Smooth muscle cell (in vitro differentiated cells): Measurements from ENCODE around the gene GALNTL6. TPM values are rescaled to one million over a fixed set of nuclear protein-coding genes. Genes with fewer than 3 reads are reported as not detected.

ENCODE experiments used
- DNase-seq: peaks from one replicate; lab custom pipeline; 2025; ENCODE audit not compliant: unreplicated experiment; lab: John Stamatoyannopoulos, UW
- H2AFZ ChIP-seq: fragments of 200-600 bp; sonication (generic); 2 replicates; pipeline ENCODE4 v1.6.0; 2016; ENCODE audit warnings: antibody characterized with exemption, low read depth, mild to moderate bottlenecking
- H3F3A ChIP-seq: fragments of 200-600 bp; sonication (generic); 2 replicates; pipeline ENCODE4 v1.6.0; 2017; ENCODE audit warnings: antibody characterized with exemption, low read depth
- H3K27ac ChIP-seq: fragments of 200-600 bp; sonication (generic); 2 replicates; pipeline ENCODE4 v1.5.1; 2016; ENCODE audit warnings: low read depth, mild to moderate bottlenecking
- H3K27me3 ChIP-seq: fragments of 200-600 bp; sonication (generic); 2 replicates; pipeline ENCODE4 v1.6.1; 2016; ENCODE audit warnings: low read depth, mild to moderate bottlenecking
- H3K36me3 ChIP-seq: fragments of 200-600 bp; sonication (generic); 2 replicates; pipeline ENCODE4 v1.5.1; 2016; ENCODE audit warnings: low read depth
- H3K4me1 ChIP-seq: fragments of 200-600 bp; sonication (generic); 2 replicates; pipeline ENCODE4 v1.5.1; 2016; ENCODE audit warnings: low read depth
- H3K4me2 ChIP-seq: fragments of 200-600 bp; sonication (generic); 2 replicates; pipeline ENCODE4 v1.6.0; 2016; ENCODE audit warnings: mild to moderate bottlenecking
- H3K4me3 ChIP-seq: fragments of 200-600 bp; sonication (generic); 2 replicates; pipeline ENCODE4 v1.5.1; 2016; ENCODE audit warnings: mild to moderate bottlenecking
- H3K79me2 ChIP-seq: fragments of 200-600 bp; sonication (generic); 2 replicates; pipeline ENCODE4 v1.6.0; 2016; ENCODE audit warnings: low read depth, mild to moderate bottlenecking
- H3K9ac ChIP-seq: fragments of 200-600 bp; sonication (generic); 2 replicates; pipeline ENCODE4 v1.6.0; 2016; ENCODE audit warnings: low read depth
- H3K9me3 ChIP-seq: fragments of 200-600 bp; sonication (generic); replicated peaks from 2 replicates; pipeline ENCODE4 v1.5.1; 2016; ENCODE audit warnings: low read depth
- H4K20me1 ChIP-seq: fragments of 200-600 bp; sonication (generic); 2 replicates; pipeline ENCODE4 v1.6.0; 2016; ENCODE audit warnings: low read depth
- CTCF ChIP-seq: fragments of 200-600 bp; sonication (generic); IDR thresholded peaks from 2 replicates; pipeline ENCODE4 v1.5.1; 2017; ENCODE audit warnings: borderline replicate concordance, mild to moderate bottlenecking, antibody characterized with exemption; ENCODE audit not compliant: insufficient read depth, poor library complexity, severe bottlenecking
- WGBS: methylation state at CpG from one replicate; pipeline ENCODE4 v1.1.7; 2016; ENCODE audit warnings: low lambda C conversion rate; 5-methylcytosine and 5-hydroxymethylcytosine counted together
- polyA plus RNA-seq: library from polyadenylated mRNA; unstranded; fragments of >200 nt; fragmentation: Nextera tagmentation; extraction: Ambion mirVana; gene quantifications from 2 replicates; pipeline ENCODE4 v1.2.1, GENCODE V29; 2016
- total RNA-seq: library from RNA; depleted of rRNA; stranded (reverse); fragments of >200 nt; gene quantifications from 2 replicates; pipeline ENCODE4 v1.2.3, GENCODE V29; 2014

GALNTL6 gene
- total and polyA plus RNA-seq, 2 experiments from 2014 or later = 0.18 to 1.3 TPM

DNA sequence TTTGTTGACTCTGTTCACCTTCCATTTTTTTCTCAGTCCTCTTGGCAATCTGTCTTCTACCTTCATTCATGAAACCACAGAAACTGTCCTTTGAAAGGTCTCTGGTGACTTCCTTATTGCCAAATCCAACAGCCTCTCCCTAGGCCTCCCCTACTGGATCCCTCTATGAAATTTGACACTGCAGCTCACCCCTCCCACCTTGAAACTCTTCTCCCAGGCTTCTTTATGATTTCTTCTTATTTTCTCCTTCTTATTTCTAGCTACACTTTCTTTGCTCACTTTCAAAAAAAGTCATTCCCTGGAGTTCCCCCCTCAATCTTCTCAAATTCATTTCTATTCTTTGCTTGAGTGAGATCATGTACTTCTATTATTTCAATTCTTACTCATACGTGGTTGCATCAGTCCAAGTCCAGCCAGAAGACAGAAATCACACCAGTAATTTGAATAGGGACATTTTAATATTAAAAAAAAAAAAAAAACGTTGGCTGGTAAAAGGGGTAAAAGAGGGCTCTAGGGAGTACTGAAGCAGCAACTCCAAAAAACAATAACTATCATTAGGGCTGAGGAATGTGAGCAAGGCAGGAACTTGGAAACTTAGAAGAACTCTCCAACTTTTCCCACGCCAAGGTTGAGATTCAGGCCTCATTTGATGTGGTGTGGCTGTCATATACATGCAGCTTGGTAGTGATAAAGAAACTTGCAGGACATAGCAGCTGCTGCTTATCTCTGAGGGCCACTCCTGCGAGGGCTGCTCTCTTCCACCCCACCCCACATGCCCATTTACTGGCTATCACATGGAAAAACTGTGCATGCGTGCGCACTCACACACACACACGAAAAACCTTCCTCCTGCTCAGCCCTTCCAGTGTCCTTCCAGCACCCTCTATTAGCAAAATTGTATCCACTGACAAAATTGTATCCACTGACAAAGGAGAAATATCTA, 1185.6 kb downstream of the GALNTL6 start:
- H3K9me3 ChIP-seq = no peaks in the 10 kb centered on the region
- no peak overlapping the region for H3K4me2 ChIP-seq
- no peak overlapping the region for H3K9ac ChIP-seq
- TF ChIP-seq CTCF = no peak
- no peaks in the 10 kb centered on the region for H3K36me3 ChIP-seq
- peaks cover 5% of the 10 kb centered on the region for H3K4me1 ChIP-seq
- no peaks in the 10 kb centered on the region for H3K79me2 ChIP-seq
- DNase-seq = no peak
- no peak overlapping the region for H2AFZ ChIP-seq
- H4K20me1 ChIP-seq = no peaks in the 10 kb centered on the region
- no peaks in the 10 kb centered on the region for H3F3A ChIP-seq
- no peaks in the 10 kb centered on the region for H3K27me3 ChIP-seq
- no peak overlapping the region for H3K4me3 ChIP-seq
- peak overlapping the region; percentile 49 for H3K27ac ChIP-seq
- 68% methylated on average over 7 of the region's 7 CpGs for WGBS

DNA sequence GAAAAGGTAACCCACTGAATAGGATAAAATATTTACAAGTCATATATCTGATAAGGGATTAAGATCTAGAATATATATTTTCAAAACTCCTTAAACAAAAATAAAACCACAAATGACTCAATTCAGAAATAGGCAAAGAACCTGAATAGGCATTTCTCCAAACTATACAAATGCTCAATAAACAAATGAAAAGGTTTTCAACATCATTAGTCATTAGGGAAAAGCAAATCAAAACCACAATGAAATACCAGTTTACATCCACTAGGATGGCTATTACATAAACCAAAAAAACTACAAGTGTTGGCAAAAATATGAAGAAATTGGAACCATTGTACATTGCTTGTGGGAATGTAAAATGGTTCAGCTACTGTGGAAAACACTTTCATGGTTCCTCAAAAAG, 1188.4 kb downstream of the GALNTL6 start:
- Histone ChIP-seq H4K20me1 (no peaks in the 10 kb centered on the region), H3F3A (no peaks in the 10 kb centered on the region), H3K27me3 (no peaks in the 10 kb centered on the region), H3K79me2 (no peaks in the 10 kb centered on the region), H3K4me2 (no peak overlapping the region), H2AFZ (no peak overlapping the region), H3K9ac (no peak overlapping the region), H3K4me3 (no peak overlapping the region), H3K27ac (no peak overlapping the region), H3K36me3 (no peaks in the 10 kb centered on the region), H3K4me1 (peaks cover 5% of the 10 kb centered on the region), H3K9me3 (no peaks in the 10 kb centered on the region)
- DNase-seq = no peak
- no peak for TF ChIP-seq CTCF

- H3K9ac ChIP-seq = no peak overlapping the region
- no peak overlapping the region for H3K27ac ChIP-seq
- H3K79me2 ChIP-seq = no peaks in the 10 kb centered on the region
- H2AFZ ChIP-seq = no peak overlapping the region
- 92% methylated on average over 6 of the region's 6 CpGs for WGBS
- no peaks in the 10 kb centered on the region for H3F3A ChIP-seq
- no peak overlapping the region for H3K4me2 ChIP-seq
- no peak overlapping the region for H3K4me3 ChIP-seq
- no peaks in the 10 kb centered on the region for H3K27me3 ChIP-seq
- peaks cover 5% of the 10 kb centered on the region for H3K4me1 ChIP-seq
- no peaks in the 10 kb centered on the region for H3K9me3 ChIP-seq
- H3K36me3 ChIP-seq = no peaks in the 10 kb centered on the region
- no peak for DNase-seq
- no peak for TF ChIP-seq CTCF
- no peaks in the 10 kb centered on the region for H4K20me1 ChIP-seq
These were observed 1189.8 kb downstream of the GALNTL6 start for GRCh38 chr4:173002830-173003561.
